CD1c-positive myeloid dendritic cell (primary cell): Measurements from ENCODE around the gene TOM1.
A peak's percentile ranks its signal among the peaks of the same experiment; 100 is the strongest.

Experiments
- DNase-seq: peaks from one replicate; pipeline ENCODE4 v3.0.0-alpha.2; 2016; ENCODE audit errors: extremely low spot score

Gene TOM1

GRCh38 chr22:35324067-35324466, 24.4 kb downstream of the TOM1 start:
- no peak for DNase-seq

DNA sequence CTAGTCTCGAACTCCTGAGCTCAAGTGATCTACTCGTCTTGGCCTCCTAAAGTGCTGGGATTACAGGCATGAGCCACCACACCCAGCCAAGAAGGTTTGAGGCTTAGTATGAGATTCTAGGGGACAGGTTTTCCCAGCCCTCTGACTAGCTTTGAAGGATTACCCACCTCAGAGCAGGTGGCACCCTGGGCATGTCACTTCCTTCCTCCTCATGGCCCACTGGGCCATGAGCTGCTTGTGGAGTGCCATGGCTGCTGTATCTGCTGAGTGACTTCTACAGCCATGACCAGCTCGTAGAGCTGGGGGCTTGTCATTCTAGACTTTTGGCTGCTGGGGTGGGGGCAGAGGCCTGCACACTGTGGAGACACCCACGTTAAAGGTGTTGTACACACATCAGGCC, 25.1 kb downstream of the TOM1 start:
- no peak for DNase-seq

- DNase-seq: no peak
Measured at GRCh38 chr22:35325209-35325608, 25.5 kb downstream of the TOM1 start.

DNA sequence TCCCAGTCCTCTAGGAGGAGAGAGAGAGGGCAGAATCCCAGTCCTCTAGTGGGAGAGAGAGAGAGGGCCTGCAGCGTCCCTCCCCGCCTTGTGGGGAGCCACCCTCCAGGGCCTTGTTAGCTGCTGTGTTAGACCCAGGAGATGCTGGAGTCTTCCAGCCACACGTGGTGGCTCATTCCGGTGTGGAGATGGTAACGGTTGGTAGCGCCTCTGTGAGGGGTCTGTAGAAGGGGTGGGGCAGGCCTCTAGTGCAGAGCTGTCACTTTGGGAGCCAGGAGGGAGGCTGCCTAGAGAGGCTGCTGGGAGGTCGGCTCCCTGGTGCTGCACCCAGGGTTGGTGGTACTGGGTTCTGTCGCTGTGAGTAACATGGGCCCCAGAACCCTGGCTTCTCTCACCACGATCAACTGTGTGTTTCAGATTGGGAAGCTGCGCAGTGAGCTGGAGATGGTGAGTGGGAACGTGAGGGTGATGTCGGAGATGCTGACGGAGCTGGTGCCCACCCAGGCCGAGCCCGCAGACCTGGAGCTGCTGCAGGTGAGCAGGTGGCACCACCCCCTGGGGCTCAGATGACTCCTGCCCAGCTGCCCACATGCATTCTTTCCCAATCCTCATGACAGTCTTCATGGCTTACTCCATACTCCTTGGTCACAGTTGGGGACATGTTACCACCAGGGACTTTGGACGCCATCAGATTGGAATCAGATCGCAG, 27.3 kb downstream of the TOM1 start:
- no peak for DNase-seq

- no peak for DNase-seq
Measured at GRCh38 chr22:35327690-35328471, 28.2 kb downstream of the TOM1 start.

- DNase-seq: peak; percentile 83
Measured at GRCh38 chr22:35328472-35328885, 28.8 kb downstream of the TOM1 start.

- DNase-seq: no peak
Measured at GRCh38 chr22:35329114-35329847, 29.6 kb downstream of the TOM1 start.

DNA sequence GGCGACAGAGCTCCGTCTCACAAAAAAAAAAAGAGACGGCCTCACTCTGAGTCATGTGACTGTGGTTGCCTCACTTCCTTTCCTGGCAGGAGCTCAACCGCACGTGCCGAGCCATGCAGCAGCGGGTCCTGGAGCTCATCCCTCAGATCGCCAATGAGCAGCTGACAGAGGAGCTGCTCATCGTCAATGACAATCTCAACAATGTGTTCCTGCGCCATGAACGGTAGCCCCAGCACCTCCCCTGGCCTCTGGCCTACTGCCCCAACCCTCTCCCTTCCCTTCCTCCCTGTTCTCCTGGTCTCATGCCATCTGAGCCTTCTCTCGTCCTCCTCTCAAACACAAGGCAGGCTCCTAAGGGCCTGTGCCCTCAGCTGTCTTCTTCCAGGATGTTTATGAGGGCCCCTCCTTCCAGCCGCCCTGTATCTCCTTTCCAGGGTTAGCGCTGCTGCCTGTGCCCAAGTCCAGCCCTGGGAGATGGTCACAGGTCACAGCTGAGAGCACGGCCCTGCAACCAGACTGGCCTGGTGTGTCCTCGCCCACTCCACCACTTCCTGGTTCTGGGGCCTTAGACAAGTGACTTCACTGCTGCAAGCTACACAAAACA, 30.7 kb downstream of the TOM1 start:
- DNase-seq: peak; percentile 90

DNA sequence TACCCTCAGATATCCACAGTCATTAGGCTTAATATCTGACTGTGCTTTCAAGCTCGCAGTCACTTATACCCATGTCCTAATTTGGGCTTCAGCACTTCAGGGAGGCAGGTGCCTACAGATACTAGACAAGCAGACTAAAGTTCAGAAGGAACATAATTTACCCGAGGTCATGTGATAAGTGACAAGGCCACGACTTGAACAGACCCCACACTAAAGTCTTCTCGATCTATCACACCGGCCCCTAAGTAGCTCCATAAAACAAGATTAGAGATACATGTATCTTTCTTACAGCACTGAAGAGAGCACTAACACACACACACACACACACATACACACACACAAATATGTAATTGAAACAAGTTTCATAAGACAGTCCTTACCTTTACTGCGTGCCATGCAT, 32.6 kb downstream of the TOM1 start:
- DNase-seq: no peak

GRCh38 chr22:35333220-35333619, 33.5 kb downstream of the TOM1 start:
- no peak for DNase-seq

- DNase-seq: peak; percentile 71
Measured at GRCh38 chr22:35334004-35334403, 34.3 kb downstream of the TOM1 start.

DNA sequence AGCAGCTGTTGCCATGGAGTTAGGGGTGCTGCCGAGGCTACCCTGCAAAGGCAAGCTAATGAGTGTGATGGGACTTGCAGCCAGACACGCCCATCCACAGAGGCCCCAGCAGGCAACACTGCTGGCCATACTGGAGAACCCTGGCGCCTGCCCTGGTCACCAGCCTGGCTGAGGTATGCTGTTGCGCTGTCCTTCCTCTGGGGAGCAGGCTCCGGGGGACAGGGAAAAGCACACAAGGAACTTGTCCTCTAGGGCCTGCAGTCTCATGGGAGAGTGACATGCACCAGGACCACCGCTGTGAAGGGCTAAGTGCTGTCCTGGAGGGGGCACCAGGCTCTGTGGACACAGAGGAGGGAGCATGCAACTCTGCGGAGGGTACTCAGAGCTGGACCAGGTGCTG, 35.8 kb downstream of the TOM1 start:
- DNase-seq: no peak

GRCh38 chr22:35335936-35336781, 36.5 kb downstream of the TOM1 start:
- no peak for DNase-seq

GRCh38 chr22:35337932-35338331, 38.2 kb downstream of the TOM1 start:
- DNase-seq: no peak

- DNase-seq: no peak
Measured at GRCh38 chr22:35341090-35341874, 41.6 kb downstream of the TOM1 start.

DNA sequence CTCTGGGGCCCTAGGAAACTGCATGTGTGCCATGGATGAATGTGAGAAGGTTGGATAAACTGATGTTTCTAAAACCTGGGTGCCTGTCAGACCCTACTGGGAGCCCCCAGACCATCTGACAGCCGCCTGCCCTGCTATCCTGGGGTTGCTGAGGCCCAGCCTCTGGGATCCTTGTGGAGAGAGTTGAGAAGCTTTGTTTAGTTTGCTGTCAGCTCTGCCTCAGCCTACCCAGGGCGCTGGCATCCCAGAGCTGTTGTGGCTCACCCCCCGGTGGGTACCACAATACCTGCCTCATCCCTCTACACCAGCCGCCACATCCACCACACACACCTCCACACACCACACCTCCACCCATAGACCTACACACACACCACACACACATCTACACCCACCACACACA, 42.7 kb downstream of the TOM1 start:
- DNase-seq: no peak

GRCh38 chr22:35343664-35344550, 44.2 kb downstream of the TOM1 start:
- peak; percentile 22 for DNase-seq

- no peak for DNase-seq
Measured at GRCh38 chr22:35344956-35345690, 45.4 kb downstream of the TOM1 start.
